ENCODE results near the gene DNAH10.

Gene DNAH10

GRCh38 chr12:123893276-123893675 is 131.2 kb downstream of the DNAH10 start:
- TF ChIP-seq OSR1 (CRISPR knock-in tag; IDR thresholded peaks at IDR 0.05), result no peak
- no peak for TF ChIP-seq ZNF565 (CRISPR knock-in tag; conservative IDR thresholded peaks at IDR 0.05; ENCODE audit: low read depth)
- TF ChIP-seq ZNF70 (CRISPR knock-in tag; IDR thresholded peaks at IDR 0.05), result no peak
- no peak for TF ChIP-seq ZC3H10 (CRISPR knock-in tag; IDR thresholded peaks at IDR 0.05)
- TF ChIP-seq RARB (CRISPR knock-in tag; IDR thresholded peaks at IDR 0.05), result no peak
- TF ChIP-seq PPARA (CRISPR knock-in tag; IDR thresholded peaks at IDR 0.05; ENCODE audit: borderline replicate concordance), result no peak
- TF ChIP-seq ISL1 (CRISPR knock-in tag; IDR thresholded peaks at IDR 0.05), result no peak
- TF ChIP-seq ZFP3 (CRISPR knock-in tag; IDR thresholded peaks at IDR 0.05), result no peak
- TF ChIP-seq BACH2 (CRISPR knock-in tag; IDR thresholded peaks at IDR 0.05; ENCODE audit: borderline replicate concordance), result no peak
- TF ChIP-seq, protein P1, sequence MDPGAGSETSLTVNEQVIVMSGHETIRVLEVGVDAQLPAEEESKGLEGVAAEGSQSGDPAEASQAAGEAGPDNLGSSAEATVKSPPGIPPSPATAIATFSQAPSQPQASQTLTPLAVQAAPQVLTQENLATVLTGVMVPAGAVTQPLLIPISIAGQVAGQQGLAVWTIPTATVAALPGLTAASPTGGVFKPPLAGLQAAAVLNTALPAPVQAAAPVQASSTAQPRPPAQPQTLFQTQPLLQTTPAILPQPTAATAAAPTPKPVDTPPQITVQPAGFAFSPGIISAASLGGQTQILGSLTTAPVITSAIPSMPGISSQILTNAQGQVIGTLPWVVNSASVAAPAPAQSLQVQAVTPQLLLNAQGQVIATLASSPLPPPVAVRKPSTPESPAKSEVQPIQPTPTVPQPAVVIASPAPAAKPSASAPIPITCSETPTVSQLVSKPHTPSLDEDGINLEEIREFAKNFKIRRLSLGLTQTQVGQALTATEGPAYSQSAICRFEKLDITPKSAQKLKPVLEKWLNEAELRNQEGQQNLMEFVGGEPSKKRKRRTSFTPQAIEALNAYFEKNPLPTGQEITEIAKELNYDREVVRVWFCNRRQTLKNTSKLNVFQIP (CRISPR knock-in tag; IDR thresholded peaks at IDR 0.05; ENCODE audit: borderline replicate concordance, low read depth), result no peak

GRCh38 chr12:123894823-123895345 is 132.8 kb downstream of the DNAH10 start:
- ATAC-seq, result no peak
- TF ChIP-seq ISL1 (CRISPR knock-in tag; IDR thresholded peaks at IDR 0.05) (no peak), GLIS3 (CRISPR knock-in tag; IDR thresholded peaks at IDR 0.05) (no peak), PPARA (CRISPR knock-in tag; IDR thresholded peaks at IDR 0.05; ENCODE audit: borderline replicate concordance) (no peak), BACH2 (CRISPR knock-in tag; IDR thresholded peaks at IDR 0.05; ENCODE audit: borderline replicate concordance) (no peak), ZFP3 (CRISPR knock-in tag; IDR thresholded peaks at IDR 0.05) (no peak), ARNTL (CRISPR knock-in tag; IDR thresholded peaks at IDR 0.05; ENCODE audit: borderline replicate concordance, low read depth) (no peak), SNAI2 (CRISPR knock-in tag; IDR thresholded peaks at IDR 0.05) (no peak), ZFP30 (CRISPR knock-in tag; IDR thresholded peaks at IDR 0.05) (no peak), ZC3H10 (CRISPR knock-in tag; IDR thresholded peaks at IDR 0.05) (no peak), TOX (CRISPR knock-in tag; IDR thresholded peaks at IDR 0.05; ENCODE audit: borderline replicate concordance) (no peak), ZNF8 (CRISPR knock-in tag; IDR thresholded peaks at IDR 0.05) (no peak), OSR1 (CRISPR knock-in tag; IDR thresholded peaks at IDR 0.05) (no peak), CSDC2 (CRISPR knock-in tag; IDR thresholded peaks at IDR 0.05) (no peak), ZNF565 (CRISPR knock-in tag; conservative IDR thresholded peaks at IDR 0.05; ENCODE audit: low read depth) (no peak)
- TF ChIP-seq, protein P2, sequence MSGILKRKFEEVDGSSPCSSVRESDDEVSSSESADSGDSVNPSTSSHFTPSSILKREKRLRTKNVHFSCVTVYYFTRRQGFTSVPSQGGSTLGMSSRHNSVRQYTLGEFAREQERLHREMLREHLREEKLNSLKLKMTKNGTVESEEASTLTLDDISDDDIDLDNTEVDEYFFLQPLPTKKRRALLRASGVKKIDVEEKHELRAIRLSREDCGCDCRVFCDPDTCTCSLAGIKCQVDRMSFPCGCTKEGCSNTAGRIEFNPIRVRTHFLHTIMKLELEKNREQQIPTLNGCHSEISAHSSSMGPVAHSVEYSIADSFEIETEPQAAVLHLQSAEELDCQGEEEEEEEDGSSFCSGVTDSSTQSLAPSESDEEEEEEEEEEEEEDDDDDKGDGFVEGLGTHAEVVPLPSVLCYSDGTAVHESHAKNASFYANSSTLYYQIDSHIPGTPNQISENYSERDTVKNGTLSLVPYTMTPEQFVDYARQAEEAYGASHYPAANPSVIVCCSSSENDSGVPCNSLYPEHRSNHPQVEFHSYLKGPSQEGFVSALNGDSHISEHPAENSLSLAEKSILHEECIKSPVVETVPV (CRISPR knock-in tag; IDR thresholded peaks at IDR 0.05), result no peak
- TF ChIP-seq, protein P3, sequence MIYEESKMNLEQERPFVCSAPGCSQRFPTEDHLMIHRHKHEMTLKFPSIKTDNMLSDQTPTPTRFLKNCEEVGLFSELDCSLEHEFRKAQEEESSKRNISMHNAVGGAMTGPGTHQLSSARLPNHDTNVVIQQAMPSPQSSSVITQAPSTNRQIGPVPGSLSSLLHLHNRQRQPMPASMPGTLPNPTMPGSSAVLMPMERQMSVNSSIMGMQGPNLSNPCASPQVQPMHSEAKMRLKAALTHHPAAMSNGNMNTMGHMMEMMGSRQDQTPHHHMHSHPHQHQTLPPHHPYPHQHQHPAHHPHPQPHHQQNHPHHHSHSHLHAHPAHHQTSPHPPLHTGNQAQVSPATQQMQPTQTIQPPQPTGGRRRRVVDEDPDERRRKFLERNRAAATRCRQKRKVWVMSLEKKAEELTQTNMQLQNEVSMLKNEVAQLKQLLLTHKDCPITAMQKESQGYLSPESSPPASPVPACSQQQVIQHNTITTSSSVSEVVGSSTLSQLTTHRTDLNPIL (CRISPR knock-in tag; IDR thresholded peaks at IDR 0.05; ENCODE audit: low read depth), result no peak
- TF ChIP-seq, protein P4, sequence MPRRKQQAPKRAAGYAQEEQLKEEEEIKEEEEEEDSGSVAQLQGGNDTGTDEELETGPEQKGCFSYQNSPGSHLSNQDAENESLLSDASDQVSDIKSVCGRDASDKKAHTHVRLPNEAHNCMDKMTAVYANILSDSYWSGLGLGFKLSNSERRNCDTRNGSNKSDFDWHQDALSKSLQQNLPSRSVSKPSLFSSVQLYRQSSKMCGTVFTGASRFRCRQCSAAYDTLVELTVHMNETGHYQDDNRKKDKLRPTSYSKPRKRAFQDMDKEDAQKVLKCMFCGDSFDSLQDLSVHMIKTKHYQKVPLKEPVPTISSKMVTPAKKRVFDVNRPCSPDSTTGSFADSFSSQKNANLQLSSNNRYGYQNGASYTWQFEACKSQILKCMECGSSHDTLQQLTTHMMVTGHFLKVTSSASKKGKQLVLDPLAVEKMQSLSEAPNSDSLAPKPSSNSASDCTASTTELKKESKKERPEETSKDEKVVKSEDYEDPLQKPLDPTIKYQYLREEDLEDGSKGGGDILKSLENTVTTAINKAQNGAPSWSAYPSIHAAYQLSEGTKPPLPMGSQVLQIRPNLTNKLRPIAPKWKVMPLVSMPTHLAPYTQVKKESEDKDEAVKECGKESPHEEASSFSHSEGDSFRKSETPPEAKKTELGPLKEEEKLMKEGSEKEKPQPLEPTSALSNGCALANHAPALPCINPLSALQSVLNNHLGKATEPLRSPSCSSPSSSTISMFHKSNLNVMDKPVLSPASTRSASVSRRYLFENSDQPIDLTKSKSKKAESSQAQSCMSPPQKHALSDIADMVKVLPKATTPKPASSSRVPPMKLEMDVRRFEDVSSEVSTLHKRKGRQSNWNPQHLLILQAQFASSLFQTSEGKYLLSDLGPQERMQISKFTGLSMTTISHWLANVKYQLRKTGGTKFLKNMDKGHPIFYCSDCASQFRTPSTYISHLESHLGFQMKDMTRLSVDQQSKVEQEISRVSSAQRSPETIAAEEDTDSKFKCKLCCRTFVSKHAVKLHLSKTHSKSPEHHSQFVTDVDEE (CRISPR knock-in tag; IDR thresholded peaks at IDR 0.05), result no peak
- TF ChIP-seq, protein P5, sequence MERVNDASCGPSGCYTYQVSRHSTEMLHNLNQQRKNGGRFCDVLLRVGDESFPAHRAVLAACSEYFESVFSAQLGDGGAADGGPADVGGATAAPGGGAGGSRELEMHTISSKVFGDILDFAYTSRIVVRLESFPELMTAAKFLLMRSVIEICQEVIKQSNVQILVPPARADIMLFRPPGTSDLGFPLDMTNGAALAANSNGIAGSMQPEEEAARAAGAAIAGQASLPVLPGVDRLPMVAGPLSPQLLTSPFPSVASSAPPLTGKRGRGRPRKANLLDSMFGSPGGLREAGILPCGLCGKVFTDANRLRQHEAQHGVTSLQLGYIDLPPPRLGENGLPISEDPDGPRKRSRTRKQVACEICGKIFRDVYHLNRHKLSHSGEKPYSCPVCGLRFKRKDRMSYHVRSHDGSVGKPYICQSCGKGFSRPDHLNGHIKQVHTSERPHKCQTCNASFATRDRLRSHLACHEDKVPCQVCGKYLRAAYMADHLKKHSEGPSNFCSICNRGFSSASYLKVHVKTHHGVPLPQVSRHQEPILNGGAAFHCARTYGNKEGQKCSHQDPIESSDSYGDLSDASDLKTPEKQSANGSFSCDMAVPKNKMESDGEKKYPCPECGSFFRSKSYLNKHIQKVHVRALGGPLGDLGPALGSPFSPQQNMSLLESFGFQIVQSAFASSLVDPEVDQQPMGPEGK (CRISPR knock-in tag; IDR thresholded peaks at IDR 0.05; ENCODE audit: borderline replicate concordance), result no peak

More at GRCh38 chr12:123893276-123893675, 131.2 kb downstream of the DNAH10 start:
- ATAC-seq, result no peak

- no peak for ATAC-seq
- TF ChIP-seq, protein P2 (CRISPR knock-in tag; IDR thresholded peaks at IDR 0.05), result no peak
- TF ChIP-seq, protein P3 (CRISPR knock-in tag; IDR thresholded peaks at IDR 0.05; ENCODE audit: low read depth), result no peak
- TF ChIP-seq ZNF565 (CRISPR knock-in tag; conservative IDR thresholded peaks at IDR 0.05; ENCODE audit: low read depth) (no peak), CSDC2 (CRISPR knock-in tag; IDR thresholded peaks at IDR 0.05) (no peak), ZC3H10 (CRISPR knock-in tag; IDR thresholded peaks at IDR 0.05) (no peak), TCF4 (CRISPR knock-in tag; IDR thresholded peaks at IDR 0.05; ENCODE audit: borderline replicate concordance) (no peak), ZNF8 (CRISPR knock-in tag; IDR thresholded peaks at IDR 0.05) (no peak), ZFP30 (CRISPR knock-in tag; IDR thresholded peaks at IDR 0.05) (no peak), SNAI2 (CRISPR knock-in tag; IDR thresholded peaks at IDR 0.05) (no peak), RARB (CRISPR knock-in tag; IDR thresholded peaks at IDR 0.05) (no peak), OSR1 (CRISPR knock-in tag; IDR thresholded peaks at IDR 0.05) (no peak), ZNF70 (CRISPR knock-in tag; IDR thresholded peaks at IDR 0.05) (no peak), ESRRG (CRISPR knock-in tag; IDR thresholded peaks at IDR 0.05) (no peak), ARNTL (CRISPR knock-in tag; IDR thresholded peaks at IDR 0.05; ENCODE audit: borderline replicate concordance, low read depth) (no peak), TOX (CRISPR knock-in tag; IDR thresholded peaks at IDR 0.05; ENCODE audit: borderline replicate concordance) (no peak), ZFP3 (CRISPR knock-in tag; IDR thresholded peaks at IDR 0.05) (no peak), BACH2 (CRISPR knock-in tag; IDR thresholded peaks at IDR 0.05; ENCODE audit: borderline replicate concordance) (no peak)
Observed at GRCh38 chr12:123895451-123895850, 133.3 kb downstream of the DNAH10 start.
